ENCODE data around the gene NPHP3.
A peak's percentile ranks its signal among the peaks of the same experiment; 100 is the strongest.
"Not testable (repeated sequence)": the region's sequence is repeated elsewhere in the genome, so short reads cannot be mapped to it uniquely, and the experiment has no call there.

NPHP3 gene, protein sequence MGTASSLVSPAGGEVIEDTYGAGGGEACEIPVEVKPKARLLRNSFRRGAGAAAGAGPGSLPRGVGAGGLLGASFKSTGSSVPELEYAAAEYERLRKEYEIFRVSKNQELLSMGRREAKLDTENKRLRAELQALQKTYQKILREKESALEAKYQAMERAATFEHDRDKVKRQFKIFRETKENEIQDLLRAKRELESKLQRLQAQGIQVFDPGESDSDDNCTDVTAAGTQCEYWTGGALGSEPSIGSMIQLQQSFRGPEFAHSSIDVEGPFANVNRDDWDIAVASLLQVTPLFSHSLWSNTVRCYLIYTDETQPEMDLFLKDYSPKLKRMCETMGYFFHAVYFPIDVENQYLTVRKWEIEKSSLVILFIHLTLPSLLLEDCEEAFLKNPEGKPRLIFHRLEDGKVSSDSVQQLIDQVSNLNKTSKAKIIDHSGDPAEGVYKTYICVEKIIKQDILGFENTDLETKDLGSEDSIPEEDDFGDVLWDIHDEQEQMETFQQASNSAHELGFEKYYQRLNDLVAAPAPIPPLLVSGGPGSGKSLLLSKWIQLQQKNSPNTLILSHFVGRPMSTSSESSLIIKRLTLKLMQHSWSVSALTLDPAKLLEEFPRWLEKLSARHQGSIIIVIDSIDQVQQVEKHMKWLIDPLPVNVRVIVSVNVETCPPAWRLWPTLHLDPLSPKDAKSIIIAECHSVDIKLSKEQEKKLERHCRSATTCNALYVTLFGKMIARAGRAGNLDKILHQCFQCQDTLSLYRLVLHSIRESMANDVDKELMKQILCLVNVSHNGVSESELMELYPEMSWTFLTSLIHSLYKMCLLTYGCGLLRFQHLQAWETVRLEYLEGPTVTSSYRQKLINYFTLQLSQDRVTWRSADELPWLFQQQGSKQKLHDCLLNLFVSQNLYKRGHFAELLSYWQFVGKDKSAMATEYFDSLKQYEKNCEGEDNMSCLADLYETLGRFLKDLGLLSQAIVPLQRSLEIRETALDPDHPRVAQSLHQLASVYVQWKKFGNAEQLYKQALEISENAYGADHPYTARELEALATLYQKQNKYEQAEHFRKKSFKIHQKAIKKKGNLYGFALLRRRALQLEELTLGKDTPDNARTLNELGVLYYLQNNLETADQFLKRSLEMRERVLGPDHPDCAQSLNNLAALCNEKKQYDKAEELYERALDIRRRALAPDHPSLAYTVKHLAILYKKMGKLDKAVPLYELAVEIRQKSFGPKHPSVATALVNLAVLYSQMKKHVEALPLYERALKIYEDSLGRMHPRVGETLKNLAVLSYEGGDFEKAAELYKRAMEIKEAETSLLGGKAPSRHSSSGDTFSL (N-terminal part only)

DNA sequence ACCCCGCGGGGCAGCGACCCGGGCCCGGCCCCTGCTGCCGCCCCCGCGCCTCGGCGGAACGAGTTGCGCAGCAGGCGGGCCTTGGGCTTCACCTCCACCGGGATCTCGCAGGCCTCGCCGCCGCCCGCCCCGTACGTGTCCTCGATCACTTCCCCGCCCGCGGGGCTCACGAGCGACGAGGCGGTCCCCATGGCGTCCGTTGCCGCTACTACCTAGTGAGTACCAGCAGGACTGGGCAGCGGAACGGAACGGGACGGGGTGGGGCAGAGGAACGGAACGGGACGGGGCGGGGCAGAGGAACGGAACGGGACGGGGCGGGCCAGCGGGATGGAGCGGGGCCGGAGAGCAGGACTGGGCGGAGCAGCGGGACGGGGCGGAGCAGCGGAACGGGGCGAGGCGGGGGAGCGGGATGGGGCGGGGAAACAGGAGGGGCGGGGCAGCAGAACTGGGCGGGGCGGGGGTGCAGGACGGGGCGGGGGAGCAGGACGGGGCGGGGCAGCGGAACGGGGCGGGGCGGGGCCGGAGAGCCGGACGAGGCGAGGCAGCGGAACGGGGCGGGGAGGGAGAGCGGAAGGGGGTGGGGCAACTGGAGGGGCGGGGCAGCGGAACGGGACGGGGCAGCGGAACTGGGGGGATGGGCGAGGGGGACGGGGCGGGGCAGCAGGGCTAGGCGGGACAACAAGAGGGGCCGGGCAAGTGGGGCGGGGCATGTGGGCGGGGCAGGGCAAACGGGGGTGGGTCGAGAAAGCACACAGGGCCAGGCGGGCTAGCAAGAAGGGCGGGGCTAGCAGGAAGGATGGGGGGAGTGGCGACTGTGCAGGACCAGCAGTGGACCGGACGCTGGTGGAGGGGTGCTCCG is at the start of gene NPHP3:
NPHP3 (minus strand) TSS at position 245 of the 859 bp plus-strand sequence; CDS start at position 191, 54 bp downstream.
- DNase-seq (ENCODE audit: low spot score), result peak; percentile 93

DNA sequence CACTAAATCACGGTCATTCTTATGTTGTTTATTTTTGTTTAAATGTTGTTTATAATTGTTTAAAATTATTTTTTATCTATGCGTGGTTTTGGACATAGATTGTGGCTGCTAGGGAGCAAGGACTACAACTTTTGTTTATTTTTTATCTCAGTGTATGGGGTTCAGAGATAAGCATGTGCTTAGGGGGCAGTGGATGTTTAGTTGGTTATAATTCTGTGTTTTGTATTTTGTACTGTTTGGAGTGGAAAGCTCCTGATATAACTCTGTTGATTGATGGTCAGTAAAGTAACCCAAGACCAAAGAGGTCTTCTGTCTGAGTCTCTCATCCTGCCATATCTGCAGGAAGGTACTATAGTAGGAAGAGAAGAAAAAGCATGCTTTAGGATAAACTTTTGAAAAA is 36.5 kb upstream of the NPHP3 start:
- no peak for DNase-seq (ENCODE audit: low spot score)

GRCh38 chr3:132756108-132756650 is 34.0 kb upstream of the NPHP3 start:
- no peak for DNase-seq (ENCODE audit: low spot score)

DNA sequence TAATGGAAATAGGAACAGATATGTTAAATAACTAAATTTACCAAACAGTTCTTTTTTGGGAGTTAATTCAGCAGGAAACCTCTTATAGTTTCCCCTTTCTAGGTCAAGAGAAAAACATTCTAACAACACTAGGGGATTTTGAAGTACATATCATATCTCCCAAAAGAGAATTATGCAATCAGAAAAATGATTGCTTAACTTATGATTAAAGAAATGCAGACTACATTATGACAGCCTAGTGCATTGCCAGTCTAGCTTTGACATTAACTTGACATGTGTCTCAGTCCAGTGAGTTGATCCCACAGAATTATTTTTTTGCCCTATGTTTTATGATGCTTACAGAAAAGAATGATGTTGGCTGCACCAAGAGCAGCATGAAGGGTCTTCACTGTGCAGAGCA is 31.7 kb upstream of the NPHP3 start:
- DNase-seq (ENCODE audit: low spot score), result no peak

DNA sequence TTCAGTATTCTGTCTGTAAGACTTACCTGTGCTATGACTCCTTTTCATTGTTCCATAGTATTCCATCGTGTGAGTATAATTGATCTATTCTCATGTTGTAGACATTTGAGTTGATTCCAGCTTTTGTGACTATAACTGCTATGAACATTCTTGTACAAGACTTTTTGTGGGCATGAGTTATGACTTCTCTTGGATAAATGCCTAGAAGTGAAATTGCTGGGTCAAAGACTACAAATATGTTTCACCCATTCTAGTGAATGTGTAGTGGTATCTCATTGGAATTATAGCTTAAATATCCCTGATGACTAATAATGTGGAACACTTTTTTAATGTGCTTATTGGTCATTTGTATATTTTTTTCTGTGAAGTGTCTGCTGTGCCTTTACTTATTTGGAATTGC is 27.6 kb upstream of the NPHP3 start:
- no peak for DNase-seq (ENCODE audit: low spot score)

- not testable (repeated sequence) for DNase-seq (ENCODE audit: low spot score)
Measured at GRCh38 chr3:132746720-132747119, 24.5 kb upstream of the NPHP3 start.

DNA sequence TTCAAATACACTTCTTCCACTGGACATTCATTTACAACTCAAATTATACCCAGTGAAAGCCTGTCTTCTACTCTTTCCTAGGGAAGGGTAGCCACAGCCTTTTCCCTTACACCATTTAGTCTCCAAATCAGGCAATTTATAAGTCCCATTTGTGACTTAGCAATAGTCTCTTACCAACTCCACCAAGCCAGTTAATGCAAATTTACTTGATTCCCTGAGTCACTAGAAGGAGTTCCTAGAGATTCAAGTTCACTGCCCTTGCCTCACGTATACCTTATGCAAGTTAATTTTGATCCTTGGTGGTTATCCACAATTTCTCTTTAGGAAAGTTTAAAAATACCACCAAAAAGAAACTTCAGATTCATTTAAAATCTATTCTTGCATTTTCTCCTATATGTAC is 16.1 kb upstream of the NPHP3 start:
- no peak for DNase-seq (ENCODE audit: low spot score)

DNA sequence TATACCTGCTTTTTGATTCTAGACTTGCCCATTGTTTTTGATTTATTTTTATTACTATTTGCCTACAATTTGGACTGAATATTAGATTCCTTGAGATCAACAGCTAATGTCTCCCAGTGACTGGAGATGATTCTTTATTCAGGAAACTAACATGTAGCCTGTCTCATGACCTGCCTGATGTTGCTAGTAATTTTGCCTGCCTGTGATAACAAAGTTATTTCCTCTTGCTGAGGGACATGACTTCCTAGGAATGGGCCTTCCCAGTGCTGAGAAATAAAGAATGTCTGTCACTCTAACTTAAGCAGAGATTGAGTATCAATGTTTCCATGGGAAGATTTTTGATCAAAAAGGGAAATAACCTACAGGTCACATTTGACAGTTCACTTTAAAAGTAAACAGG is 13.4 kb upstream of the NPHP3 start:
- DNase-seq (ENCODE audit: low spot score), result no peak

- peak; percentile 39 for DNase-seq (ENCODE audit: low spot score)
Measured at GRCh38 chr3:132730891-132731580, 8.8 kb upstream of the NPHP3 start.

DNA sequence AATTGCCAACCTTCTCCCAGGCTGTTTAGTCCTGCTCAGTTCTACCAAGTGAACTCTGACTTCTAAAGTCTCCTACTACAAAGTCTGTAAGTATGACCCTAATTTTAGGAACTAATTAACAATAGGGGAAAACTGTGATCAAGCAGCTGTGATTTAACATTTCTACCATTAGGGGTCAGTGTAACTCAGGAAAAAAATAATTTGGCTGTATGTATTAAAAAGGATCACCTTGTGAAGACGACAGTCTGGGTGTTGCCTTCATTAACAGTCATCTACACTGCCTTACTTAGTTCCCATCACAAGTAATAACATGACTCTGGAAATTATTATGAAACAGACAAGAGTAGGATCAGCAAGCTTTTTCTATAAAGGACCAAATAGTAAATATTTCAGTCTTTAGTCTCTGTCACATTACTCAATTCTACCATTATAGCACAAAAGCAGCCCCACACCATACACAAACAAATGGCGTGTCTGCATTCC is 4.2 kb upstream of the NPHP3 start:
- peak; percentile 57 for DNase-seq (ENCODE audit: low spot score)

- DNase-seq (ENCODE audit: low spot score), result no peak
Measured at GRCh38 chr3:132723024-132723950, 1.1 kb upstream of the NPHP3 start.

DNA sequence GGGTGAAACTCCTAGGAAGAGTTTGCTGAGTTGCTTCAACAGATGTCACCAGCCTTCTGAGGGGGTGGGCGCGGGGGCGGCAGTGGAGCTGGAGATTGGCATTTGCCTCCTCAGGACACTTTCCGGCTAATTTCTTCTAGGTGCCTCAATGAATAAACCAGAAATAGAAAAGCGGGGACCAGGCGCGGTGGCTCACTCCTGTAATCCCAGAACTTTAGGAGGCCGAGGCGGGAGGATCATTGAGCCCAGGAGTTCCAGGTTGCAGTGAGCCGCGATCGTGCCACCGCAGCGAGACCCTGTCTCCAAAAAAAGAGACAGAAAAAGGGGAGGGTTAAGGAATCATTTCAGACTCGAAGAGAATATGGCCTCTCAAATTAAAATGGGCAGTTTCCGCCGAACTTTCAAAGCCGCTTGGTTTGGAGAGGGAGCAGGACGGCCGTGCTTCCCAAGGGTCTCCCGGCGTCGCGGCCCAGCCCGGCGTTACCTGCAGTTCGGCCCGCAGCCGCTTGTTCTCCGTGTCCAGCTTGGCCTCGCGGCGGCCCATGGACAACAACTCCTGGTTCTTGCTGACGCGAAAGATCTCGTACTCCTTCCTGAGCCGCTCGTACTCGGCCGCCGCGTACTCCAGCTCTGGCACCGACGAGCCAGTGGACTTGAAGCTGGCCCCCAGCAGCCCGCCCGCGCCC is 587 bp downstream of the NPHP3 start:
- DNase-seq (ENCODE audit: low spot score), result peak; percentile 56

- DNase-seq (ENCODE audit: low spot score), result no peak
Measured at GRCh38 chr3:132720228-132720627, 2.0 kb downstream of the NPHP3 start.

GRCh38 chr3:132716372-132716771 is 5.8 kb downstream of the NPHP3 start:
- no peak for DNase-seq (ENCODE audit: low spot score)

- DNase-seq (ENCODE audit: low spot score), result no peak
Measured at GRCh38 chr3:132713977-132714727, 8.1 kb downstream of the NPHP3 start.

DNA sequence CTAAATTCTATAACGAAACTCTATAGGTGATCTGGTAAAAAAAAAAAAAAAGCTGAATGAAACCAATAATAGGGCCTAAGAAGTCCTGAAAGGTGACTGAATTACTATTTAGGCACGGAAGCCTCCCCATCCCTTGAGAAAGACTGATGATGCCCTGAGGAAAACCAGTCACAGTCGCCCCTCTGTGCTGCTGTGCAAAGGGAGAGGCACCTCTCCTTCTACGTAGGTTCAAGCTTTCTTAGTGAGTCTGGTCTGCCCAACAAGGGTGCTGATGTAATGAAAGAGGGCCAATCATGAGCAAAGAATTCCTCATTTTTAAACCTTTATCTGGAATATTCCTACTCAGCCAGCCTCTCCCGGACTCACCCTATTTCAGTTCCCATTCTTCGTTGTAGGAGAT is 11.9 kb downstream of the NPHP3 start:
- DNase-seq (ENCODE audit: low spot score), result no peak

- no peak for DNase-seq (ENCODE audit: low spot score)
Measured at GRCh38 chr3:132709761-132710160, 12.4 kb downstream of the NPHP3 start.

GRCh38 chr3:132703733-132704132 is 18.5 kb downstream of the NPHP3 start:
- no peak for DNase-seq (ENCODE audit: low spot score)

Data from LoVo (cell line).